Measurements from ENCODE around the gene LUZP1. TPM values are rescaled to one million over a fixed set of nuclear protein-coding genes. Genes with fewer than 3 reads are reported as not detected.
"Not testable (repeated sequence)": the region's sequence is repeated elsewhere in the genome, so short reads cannot be mapped to it uniquely, and the experiment has no call there.

LUZP1 gene
- total RNA-seq, 2 experiments from 2014 or later, result 20.1 to 23.7 TPM

GRCh38 chr1:23191199-23191598 is 22.5 kb upstream of the LUZP1 start:
- no peaks in the 10 kb centered on the region for H3K9me3 ChIP-seq (ENCODE audit: control insufficient read depth in 1 of 2, insufficient read depth in 1 of 2, low read length in 2 of 2)
- POLR2A ChIA-PET, result no interaction called here
- no peak for TF ChIP-seq CTCF (IDR thresholded peaks at IDR 0.05)
- no peaks in the 10 kb centered on the region for H3K36me3 Mint-ChIP-seq (ENCODE audit: low read depth)
- H3K4me1 ChIP-seq (ENCODE audit: insufficient read depth, low read length), result no peaks in the 10 kb centered on the region
- H3K27ac Mint-ChIP-seq, result no peak overlapping the region
- no peak overlapping the region for H3K4me3 Mint-ChIP-seq
- H3K4me3 ChIP-seq (ENCODE audit: low read length), result no peak overlapping the region
- H3K36me3 ChIP-seq (ENCODE audit: insufficient read depth, low read length), result no peaks in the 10 kb centered on the region
- intact Hi-C loops (cut with DNase I, micrococcal nuclease), result no loop called here
- no peaks in the 10 kb centered on the region for H3K4me1 Mint-ChIP-seq (ENCODE audit: low read depth)
- ATAC-seq (ENCODE audit: poor library complexity) (no peak), DNase-seq (no peak)
- H3K27ac ChIP-seq (ENCODE audit: low read depth in 1 of 2, low read length in 2 of 2), result no peak overlapping the region
- no peaks in the 10 kb centered on the region for H3K9me3 Mint-ChIP-seq
- CTCF ChIA-PET, result no interaction called here
- H3K27me3 ChIP-seq (ENCODE audit: control insufficient read depth in 1 of 2, insufficient read depth in 2 of 2, low read length in 2 of 2), result no peaks in the 10 kb centered on the region
- peaks cover 24% of the 10 kb centered on the region for H3K27me3 Mint-ChIP-seq

GRCh38 chr1:23188936-23189452 is 20.3 kb upstream of the LUZP1 start:
- H3K4me3 Mint-ChIP-seq; ATAC-seq (ENCODE audit: poor library complexity); H3K4me1 Mint-ChIP-seq (ENCODE audit: low read depth); H3K36me3 Mint-ChIP-seq (ENCODE audit: low read depth); H3K27ac ChIP-seq (ENCODE audit: low read depth in 1 of 2, low read length in 2 of 2); H3K36me3 ChIP-seq (ENCODE audit: insufficient read depth, low read length); H3K4me1 ChIP-seq (ENCODE audit: insufficient read depth, low read length); H3K27me3 ChIP-seq (ENCODE audit: control insufficient read depth in 1 of 2, insufficient read depth in 2 of 2, low read length in 2 of 2); H3K9me3 Mint-ChIP-seq; POLR2A ChIA-PET; H3K4me3 ChIP-seq (ENCODE audit: low read length); H3K9me3 ChIP-seq (ENCODE audit: control insufficient read depth in 1 of 2, insufficient read depth in 1 of 2, low read length in 2 of 2); DNase-seq; H3K27ac Mint-ChIP-seq: not testable (repeated sequence)
- CTCF ChIA-PET, result interaction anchor here (1.2 kb wide), 1 partner anchor 90 kb away, joined by 5 read pairs; no protein-coding TSS in a partner anchor
- peaks cover 19% of the 10 kb centered on the region for H3K27me3 Mint-ChIP-seq
- intact Hi-C loops (cut with DNase I, micrococcal nuclease), result loop anchor here (10.0 kb wide), 2 partner anchors 214 to 484 kb away; partner anchors contain the start of gene LACTBL1 (in 1 of the 2)

- Mint-ChIP-seq H3K27ac (no peak overlapping the region), H3K36me3 (ENCODE audit: low read depth) (no peaks in the 10 kb centered on the region), H3K4me3 (no peak overlapping the region), H3K9me3 (no peaks in the 10 kb centered on the region), H3K4me1 (ENCODE audit: low read depth) (peaks cover 10% of the 10 kb centered on the region), H3K27me3 (peaks cover 18% of the 10 kb centered on the region)
- DNase-seq (no peak), ATAC-seq (ENCODE audit: poor library complexity) (no peak)
- TF ChIP-seq CTCF (IDR thresholded peaks at IDR 0.05), result no peak
- CTCF ChIA-PET, result interaction anchor here (0.6 kb wide), 1 partner anchor 193 kb away, joined by 3 read pairs; no protein-coding TSS in a partner anchor
- Histone ChIP-seq H3K9me3 (ENCODE audit: control insufficient read depth in 1 of 2, insufficient read depth in 1 of 2, low read length in 2 of 2) (no peaks in the 10 kb centered on the region), H3K36me3 (ENCODE audit: insufficient read depth, low read length) (no peaks in the 10 kb centered on the region), H3K27me3 (ENCODE audit: control insufficient read depth in 1 of 2, insufficient read depth in 2 of 2, low read length in 2 of 2) (no peaks in the 10 kb centered on the region), H3K4me3 (ENCODE audit: low read length) (no peak overlapping the region), H3K4me1 (ENCODE audit: insufficient read depth, low read length) (peaks cover 11% of the 10 kb centered on the region), H3K27ac (ENCODE audit: low read depth in 1 of 2, low read length in 2 of 2) (no peak overlapping the region)
- intact Hi-C loops (cut with DNase I, micrococcal nuclease), result loop anchor here (10.0 kb wide), 2 partner anchors 214 to 484 kb away; partner anchors contain the start of gene LACTBL1 (in 1 of the 2)
- POLR2A ChIA-PET, result no interaction called here
Measured at GRCh38 chr1:23188434-23188884, 19.8 kb upstream of the LUZP1 start.

- H3K27me3 ChIP-seq (ENCODE audit: control insufficient read depth in 1 of 2, insufficient read depth in 2 of 2, low read length in 2 of 2), result no peaks in the 10 kb centered on the region
- Mint-ChIP-seq H3K36me3 (ENCODE audit: low read depth) (no peaks in the 10 kb centered on the region), H3K27me3 (peaks cover 15% of the 10 kb centered on the region), H3K9me3 (no peaks in the 10 kb centered on the region), H3K4me1 (ENCODE audit: low read depth) (peaks cover 10% of the 10 kb centered on the region), H3K4me3 (no peak overlapping the region), H3K27ac (no peak overlapping the region)
- no peak for TF ChIP-seq CTCF (IDR thresholded peaks at IDR 0.05)
- no peak for ATAC-seq (ENCODE audit: poor library complexity)
- H3K27ac ChIP-seq (ENCODE audit: low read depth in 1 of 2, low read length in 2 of 2), result no peak overlapping the region
- POLR2A ChIA-PET, result no interaction called here
- no peaks in the 10 kb centered on the region for H3K9me3 ChIP-seq (ENCODE audit: control insufficient read depth in 1 of 2, insufficient read depth in 1 of 2, low read length in 2 of 2)
- CTCF ChIA-PET, result interaction anchor here (0.6 to 7.1 kb wide), 2 partner anchors 88 to 192 kb away, joined by 3 to 160 read pairs; no protein-coding TSS in a partner anchor
- H3K4me1 ChIP-seq (ENCODE audit: insufficient read depth, low read length), result peaks cover 11% of the 10 kb centered on the region
- no peak for DNase-seq
- intact Hi-C loops (cut with DNase I, micrococcal nuclease), result loop anchor here (10.0 kb wide), 2 partner anchors 213 to 483 kb away; partner anchors contain the start of gene LACTBL1 (in 1 of the 2)
- H3K4me3 ChIP-seq (ENCODE audit: low read length), result no peak overlapping the region
- no peaks in the 10 kb centered on the region for H3K36me3 ChIP-seq (ENCODE audit: insufficient read depth, low read length)
Measured at GRCh38 chr1:23187637-23188036, 19.0 kb upstream of the LUZP1 start.
